Gastroesophageal sphincter (tissue), 3 donors: ENCODE measurements around the gene EMILIN2.

Experiments
- CTCF ChIP-seq, 4 experiments: fragments of 200-600 bp in 2 of 4; fragments of 450-650 bp in 2 of 4; sonication (generic) in 1 of 4; IDR thresholded peaks; one replicate each; pipeline ENCODE4 v1.5.1; 2017 to 2019; ENCODE audit warnings: antibody characterized with exemption in 4 of 4, mild to moderate bottlenecking in 2 of 4, moderate library complexity in 2 of 4
- EP300 ChIP-seq: sonication (generic); formaldehyde crosslinking; IDR thresholded peaks from one replicate; pipeline ENCODE4 v1.6.1; 2017; ENCODE audit warnings: antibody characterized with exemption, mild to moderate bottlenecking
- POLR2A ChIP-seq, 2 donors: fragments of 450-650 bp; IDR thresholded peaks; one replicate each; pipeline ENCODE4 v1.6.1; 2017; ENCODE audit warnings: antibody characterized with exemption in 2 of 2, mild to moderate bottlenecking in 2 of 2, moderate library complexity in 1 of 2
- POLR2AphosphoS5 ChIP-seq: sonication (generic); formaldehyde crosslinking; IDR thresholded peaks from one replicate; pipeline ENCODE4 v1.6.1; 2017; ENCODE audit warnings: antibody characterized with exemption

DNA sequence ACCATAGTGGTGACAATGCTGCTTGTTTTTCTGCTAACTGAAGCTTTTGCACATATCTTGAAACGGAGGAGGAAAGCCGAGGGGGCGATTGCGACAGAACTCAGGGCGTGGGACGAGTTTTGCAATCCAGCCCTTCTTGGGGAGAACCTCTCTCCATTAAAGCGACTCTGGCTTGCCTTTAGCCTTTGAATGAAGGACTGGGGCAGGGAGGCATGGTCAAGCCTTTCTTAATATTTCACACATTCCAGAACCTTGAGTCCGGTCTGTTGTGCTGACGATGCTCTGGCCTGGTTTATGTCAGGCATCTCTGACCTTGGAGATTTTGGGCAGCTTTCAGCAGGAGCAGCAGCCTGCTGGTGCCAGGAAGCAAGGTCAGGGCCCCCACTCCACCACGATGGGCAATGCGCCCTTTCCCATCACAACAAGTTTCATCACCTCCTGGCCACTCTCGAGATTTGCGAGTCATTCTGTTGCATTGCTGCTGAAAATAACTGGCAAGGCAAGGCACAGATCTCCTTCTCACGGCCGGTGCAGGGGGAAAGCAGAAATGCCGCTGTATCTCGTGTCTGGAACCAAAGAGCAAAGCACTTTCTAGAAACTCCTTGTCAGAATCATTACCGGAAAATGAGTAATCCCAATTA is 10.8 kb downstream of the EMILIN2 start:
- TF ChIP-seq POLR2A (IDR thresholded peaks at IDR 0.05) (no peak), CTCF (IDR thresholded peaks at IDR 0.05) (no peak), EP300 (no peak), POLR2AphosphoS5 (peak; percentile 83)
